ENCODE results near the gene SPINT1.
A peak's percentile ranks its signal among the peaks of the same experiment; 100 is the strongest.
"Not testable (repeated sequence)": the region's sequence is repeated elsewhere in the genome, so short reads cannot be mapped to it uniquely, and the experiment has no call there.

Gene SPINT1

DNA sequence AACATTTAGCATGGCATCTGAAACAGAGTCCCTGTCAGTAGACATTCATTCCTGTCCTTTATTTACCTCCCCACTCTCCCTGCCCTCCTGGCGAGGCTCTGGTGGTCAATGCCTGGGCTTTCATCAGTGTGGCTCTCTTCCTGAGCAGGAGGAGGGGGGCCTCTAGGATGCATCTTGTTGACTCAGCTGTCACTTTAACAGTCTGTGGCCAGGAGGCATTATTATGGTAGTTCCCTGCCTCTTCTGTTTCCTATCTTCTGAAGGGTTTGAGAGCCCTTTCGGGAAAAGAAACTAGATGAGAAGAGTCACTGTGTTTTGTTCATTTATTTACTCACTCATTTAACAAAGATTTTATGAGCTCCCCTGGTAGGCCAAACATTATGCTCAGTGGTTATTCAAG is 13.0 kb upstream of the SPINT1 start:
- no peak for DNase-seq

DNA sequence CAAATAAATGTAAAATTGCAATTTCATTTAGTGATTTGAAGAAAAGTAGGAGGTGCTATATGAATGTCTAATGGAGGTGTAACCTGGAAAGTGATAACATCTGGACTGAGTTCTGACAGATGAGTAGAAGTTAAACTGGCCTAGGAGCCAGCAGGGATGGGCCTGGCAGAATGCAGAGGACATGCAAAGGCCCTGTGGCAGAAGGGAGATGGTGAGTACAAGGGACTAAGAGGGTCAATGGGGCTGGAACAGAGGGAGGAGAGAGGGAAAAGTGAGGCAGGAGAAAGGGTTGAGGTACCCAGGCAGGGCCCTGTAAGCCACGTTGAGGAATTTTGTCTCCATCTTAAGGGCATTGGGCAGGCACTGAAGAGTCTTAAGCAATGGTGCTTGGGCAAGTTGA is 12.0 kb upstream of the SPINT1 start:
- DNase-seq: no peak

DNA sequence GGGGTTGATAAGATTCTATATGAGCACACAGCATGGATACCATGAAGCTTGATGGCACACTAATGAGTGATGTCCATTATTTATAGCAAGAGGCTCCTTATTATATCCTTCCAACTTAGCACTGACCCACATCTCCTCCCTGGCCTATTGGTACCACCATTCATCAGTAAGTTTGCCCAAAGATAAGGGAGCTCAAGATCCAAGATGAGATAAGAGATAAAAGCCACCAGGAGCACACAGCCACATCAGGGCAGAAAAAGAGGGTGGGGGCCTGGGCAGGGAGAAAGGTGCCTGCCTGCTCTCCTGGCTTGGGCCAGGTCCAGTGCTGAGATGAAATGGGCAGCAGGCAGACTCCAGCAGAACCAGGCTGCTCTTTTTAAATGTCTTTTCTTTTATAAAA is 10.9 kb upstream of the SPINT1 start:
- no peak for DNase-seq

DNA sequence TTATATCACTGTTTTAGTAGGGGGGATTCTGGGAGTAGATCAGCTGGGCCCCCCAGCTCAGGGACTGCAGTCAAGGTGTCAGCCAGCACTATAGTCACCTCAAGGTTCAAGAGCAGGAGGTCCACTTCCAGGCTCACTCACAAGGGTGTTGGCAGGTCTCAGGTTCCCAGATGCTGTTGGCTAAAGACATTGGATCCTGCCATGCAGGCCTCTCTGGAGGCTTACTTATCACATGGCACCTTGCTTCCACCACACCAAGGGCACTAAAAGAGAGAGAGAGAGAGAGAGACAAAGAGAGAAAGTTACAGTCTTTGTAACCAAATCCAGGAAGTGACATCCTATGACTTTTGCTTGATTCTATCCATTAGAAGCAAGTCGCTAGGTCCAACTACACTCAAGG is 7.8 kb upstream of the SPINT1 start:
- DNase-seq: no peak

DNA sequence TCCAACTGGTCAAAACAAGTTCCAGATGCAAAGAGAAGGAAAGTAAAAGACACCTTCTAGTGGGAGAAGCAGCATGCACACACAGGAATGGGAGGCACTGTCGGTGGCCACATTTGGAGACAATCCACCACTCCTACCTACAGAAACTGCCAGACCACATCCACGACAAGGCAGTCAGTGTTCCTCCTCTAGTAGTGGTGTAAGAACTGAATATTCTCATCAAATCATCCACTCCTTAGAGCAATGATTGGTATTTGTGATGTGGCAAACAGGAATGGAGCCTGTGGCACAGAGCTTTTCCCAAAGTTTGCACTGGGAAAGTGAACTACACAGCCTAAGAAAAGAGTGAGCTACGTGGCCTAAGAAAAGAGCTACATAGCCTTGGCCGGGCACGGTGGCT is 5.1 kb upstream of the SPINT1 start:
- no peak for DNase-seq

DNA sequence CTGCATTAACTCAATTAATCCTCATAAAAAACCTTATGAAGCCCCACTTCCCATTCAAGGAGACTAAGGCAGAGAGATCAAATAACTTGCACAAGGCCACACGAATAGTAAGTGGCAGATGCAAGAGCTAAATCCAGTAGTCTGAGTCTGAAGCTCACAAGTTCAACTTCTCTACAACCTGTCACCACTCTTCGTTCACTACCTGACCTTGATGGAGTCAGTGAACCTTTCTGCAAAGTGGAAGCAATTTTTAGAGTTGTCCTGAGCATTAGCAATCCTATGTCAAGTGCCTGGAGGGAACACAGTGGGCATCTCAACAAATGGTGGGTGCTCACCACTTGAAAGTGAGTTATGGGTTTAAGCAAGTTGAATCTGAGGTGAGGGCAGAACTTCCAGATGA is 2.1 kb upstream of the SPINT1 start:
- DNase-seq: no peak

DNA sequence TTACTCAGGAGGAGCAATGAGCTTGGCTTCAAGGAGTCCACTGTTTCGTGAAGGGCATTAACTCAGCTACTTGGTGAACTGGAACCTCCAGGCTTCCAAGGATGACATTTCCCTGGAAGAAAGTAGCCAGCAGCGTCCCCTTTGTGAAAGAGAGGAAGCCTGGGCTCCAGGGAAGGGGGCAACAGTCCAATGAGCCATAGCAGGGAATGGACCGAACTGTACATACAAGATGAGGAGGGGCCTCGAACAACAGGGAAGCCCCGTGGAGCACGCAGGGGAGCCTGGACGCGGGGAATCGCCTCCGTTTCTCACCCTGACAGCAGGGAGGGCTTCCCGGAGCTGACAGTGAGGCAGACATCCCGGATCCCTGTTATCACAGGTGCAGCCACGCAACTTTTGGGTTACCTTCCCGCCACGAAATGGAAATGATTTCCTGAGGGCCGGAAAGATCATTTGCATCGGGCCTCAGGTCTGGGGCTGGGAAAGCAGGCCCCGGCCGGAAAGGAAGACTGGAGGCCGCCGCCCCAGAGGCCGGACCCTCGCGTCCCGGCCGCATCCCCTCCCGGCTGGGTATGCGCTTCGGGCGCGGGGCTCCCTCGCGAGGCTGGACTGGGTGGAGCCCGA is 475 bp upstream of the SPINT1 start:
- no peak for DNase-seq

DNA sequence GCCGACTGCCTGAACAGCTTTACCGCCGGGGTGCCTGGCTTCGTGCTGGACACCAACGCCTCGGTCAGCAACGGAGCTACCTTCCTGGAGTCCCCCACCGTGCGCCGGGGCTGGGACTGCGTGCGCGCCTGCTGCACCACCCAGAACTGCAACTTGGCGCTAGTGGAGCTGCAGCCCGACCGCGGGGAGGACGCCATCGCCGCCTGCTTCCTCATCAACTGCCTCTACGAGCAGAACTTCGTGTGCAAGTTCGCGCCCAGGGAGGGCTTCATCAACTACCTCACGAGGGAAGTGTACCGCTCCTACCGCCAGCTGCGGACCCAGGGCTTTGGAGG is 815 bp downstream of the SPINT1 start:
- peak; percentile 19 to 27 for DNase-seq

DNA sequence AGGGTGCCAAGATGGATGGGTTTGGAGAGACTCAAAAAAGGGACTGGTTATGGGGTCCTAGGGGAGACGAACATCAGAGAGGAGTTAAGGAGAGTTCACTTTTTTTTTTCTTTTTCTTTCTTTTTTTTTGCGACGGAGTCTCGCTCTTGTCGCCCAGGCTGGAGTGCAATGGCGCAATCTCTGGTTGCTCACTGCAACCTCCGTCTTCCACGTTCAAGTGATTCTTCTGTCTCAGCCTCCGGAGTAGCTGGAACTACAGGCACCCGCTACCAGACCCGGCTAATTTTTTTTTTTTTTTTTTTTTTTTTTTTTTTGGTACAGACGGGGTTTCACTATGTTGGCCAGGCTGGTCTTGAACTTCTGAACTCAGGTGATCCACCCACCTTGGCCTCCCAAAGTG is 1.2 kb downstream of the SPINT1 start:
- DNase-seq: no peak

DNA sequence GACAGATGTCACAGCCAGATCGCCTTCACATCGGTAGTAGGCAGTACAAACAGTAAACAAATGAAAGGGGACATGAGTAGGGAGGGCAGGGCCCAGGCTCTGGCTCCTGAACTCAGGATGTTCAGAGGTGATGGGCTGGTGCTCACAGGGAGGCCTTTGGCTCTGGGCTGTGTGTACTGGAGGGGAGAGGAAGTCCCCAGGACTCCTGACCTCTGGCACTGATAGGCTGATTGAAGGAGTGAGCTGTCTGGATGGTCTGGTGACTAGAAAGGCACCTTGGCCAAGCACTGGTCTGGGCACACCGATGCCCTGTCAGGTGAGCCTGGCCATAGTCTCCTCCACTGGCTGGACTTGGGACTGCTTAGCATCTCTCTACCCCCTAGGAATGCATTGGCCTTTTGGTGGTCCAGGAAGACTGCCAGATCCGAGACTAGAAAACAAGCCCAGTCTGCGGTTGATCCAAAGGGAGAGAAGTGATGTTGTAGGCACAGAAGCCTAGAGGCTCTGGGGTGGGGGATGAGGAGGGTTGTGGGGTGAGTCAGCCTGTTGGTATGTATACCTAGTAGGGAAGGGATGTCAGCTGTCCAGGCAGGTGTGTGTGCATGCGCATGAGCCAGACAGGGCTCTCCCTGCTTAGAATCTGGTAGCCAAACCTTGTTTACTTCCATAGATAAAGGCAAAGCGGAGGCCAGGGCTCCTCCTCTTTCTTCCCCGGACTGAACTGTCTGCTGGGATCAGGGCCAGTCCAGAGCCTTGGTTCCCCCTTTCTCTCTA is 1.9 kb downstream of the SPINT1 start:
- no peak for DNase-seq

DNA sequence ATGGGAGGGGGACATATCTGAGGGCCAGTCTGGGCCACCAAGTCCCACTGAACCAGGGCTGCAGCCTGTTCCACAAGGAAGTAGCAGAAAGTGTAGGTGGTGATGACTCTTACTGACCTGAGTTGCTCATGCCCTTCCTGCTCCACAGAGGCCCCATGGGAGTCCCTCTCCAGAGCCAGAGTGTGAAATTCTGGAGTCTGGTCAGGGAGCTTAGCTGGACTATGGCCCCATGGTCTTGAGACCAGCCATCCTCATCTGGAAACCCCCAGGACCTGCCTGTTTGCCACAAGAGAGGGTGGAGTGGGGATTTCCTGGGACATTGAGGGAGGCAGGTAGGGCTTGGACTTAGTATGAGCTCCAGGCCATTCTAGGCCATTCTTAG is 3.0 kb downstream of the SPINT1 start:
- no peak for DNase-seq

DNA sequence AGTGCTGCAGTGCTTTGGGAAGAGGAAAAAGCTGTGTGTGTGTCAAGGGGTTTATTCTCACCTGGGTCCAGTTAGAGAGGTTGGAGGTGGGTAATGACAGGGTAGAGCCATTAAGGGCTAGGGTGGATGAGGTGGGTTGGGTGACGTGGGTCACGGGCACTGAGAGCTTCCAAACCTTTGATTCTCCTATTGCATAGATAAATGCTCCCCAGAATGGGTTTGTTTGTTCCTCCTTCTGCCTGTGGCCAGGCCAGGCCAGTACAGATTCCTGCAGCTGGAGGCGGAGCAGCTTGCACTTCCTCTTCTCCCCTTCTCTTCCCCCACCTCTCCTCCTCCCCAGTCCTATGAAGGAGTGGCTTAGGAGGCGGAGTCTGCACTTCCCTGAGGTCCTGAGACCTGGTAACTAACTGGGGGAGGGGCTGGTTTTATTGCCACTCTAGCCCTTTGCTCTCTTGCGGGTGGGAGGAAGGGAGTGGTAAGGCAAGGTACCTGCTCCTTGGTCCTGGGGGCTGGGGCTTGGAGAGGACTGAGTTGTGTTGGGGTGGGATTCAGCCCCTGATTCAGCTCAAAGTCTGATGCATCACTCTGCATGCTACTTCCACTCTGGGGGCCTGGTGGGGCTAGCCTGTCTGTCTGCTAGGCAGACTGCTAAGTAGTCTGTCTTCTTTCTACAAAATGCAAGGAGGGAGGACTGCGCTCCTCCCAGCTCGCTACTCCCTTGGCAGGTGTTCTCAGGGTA is 3.5 kb downstream of the SPINT1 start:
- peak; percentile 12 to 59 for DNase-seq

DNA sequence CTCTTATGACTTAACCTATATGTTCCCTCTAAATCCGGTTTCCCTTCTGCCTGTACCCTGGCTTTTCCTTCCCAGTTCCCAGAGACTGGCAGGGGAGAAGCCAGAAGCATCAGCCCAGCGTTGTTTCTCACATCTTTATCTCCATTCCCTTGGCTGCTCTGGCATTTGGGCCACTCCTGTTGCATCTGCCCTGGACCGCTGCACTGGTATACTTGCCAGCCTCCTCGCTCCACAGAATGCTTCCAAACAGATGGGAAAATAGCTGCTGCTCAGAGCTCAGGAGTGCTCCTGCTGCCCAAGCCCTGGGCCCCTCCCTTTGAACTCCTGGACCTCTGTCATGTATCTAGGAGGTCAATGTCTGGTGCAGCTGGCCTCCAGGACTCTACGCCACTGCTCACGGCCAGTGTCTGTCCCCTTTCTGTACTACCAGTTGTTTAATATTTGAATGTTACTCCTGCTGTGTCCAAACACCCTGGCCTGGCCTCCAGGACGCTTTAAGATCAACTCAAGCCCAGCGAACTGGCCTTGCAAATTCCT is 6.8 kb downstream of the SPINT1 start:
- DNase-seq: no peak

DNA sequence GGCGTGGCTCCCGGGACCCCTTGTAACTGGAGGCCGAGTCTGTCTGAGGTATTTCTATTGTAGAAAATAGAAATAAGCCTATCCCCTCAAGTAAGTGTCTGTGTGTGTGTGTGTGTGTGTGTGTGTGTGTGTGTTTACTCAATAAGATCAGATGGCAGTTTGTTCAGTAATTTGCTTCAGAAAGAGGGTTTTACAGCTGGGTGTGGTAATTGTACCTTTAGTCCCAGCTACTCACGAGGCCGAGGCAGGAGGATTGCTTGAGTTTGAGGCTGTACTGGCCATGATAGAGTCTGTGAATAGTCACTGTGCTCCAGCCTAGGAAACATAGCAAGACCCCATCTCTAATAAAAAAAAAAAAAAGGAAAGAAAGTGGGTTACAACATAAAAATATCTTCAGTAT is 8.7 kb downstream of the SPINT1 start:
- no peak for DNase-seq

DNA sequence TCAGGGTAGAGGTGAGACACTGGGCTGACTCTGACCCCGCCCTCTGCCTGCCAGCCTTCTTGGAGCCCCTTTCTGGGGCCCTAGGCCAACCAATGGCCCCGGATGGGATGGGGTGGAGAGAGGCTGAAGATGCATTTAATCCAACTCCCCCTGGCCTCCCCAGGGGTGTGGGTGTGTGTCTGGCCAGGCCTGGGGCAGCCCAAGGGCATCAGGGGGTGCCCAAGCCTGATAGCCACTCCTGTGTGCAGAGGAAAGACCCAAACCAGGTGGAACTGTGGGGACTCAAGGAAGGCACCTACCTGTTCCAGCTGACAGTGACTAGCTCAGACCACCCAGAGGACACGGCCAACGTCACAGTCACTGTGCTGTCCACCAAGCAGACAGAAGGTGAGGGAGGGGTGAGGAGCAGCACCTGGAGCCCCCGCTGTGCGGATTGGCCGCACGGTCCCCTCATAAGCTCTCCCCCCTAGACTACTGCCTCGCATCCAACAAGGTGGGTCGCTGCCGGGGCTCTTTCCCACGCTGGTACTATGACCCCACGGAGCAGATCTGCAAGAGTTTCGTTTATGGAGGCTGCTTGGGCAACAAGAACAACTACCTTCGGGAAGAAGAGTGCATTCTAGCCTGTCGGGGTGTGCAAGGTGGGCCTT is 9.5 kb downstream of the SPINT1 start:
- DNase-seq: no peak

DNA sequence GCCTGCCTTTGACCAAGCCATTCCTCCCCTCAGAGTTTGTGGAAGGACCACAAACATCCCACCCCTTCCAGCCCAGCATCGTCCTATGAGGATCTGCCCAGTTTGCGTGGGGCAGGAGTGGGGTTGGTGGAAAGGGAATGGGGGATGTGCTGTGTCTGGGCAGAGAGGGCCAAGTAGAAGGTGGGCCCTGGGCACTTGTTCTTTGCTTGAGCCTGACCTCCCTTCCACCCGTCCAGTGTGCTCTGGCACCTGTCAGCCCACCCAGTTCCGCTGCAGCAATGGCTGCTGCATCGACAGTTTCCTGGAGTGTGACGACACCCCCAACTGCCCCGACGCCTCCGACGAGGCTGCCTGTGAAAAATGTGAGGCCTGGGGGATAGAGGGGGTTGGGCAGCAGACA is 10.3 kb downstream of the SPINT1 start:
- DNase-seq: no peak

DNA sequence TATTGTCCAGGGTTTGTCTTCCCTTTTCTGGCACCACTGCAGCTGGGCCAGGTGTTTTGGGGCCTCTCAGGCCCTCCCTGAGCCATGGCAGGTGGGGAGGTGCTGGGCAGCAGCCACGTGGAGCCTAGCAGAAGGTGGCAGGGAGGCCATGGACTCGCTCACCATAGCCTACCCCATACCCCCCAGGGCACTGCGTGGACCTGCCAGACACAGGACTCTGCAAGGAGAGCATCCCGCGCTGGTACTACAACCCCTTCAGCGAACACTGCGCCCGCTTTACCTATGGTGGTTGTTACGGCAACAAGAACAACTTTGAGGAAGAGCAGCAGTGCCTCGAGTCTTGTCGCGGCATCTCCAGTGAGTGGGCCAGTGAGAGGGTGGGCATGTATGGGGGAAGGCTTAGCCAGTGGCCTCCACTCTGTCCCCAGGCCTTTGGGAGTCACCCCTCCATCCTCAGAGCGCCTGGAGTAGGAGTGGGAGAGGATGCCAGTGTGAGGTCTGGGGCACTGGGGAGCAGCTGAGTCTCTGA is 11.9 kb downstream of the SPINT1 start:
- DNase-seq: no peak

DNA sequence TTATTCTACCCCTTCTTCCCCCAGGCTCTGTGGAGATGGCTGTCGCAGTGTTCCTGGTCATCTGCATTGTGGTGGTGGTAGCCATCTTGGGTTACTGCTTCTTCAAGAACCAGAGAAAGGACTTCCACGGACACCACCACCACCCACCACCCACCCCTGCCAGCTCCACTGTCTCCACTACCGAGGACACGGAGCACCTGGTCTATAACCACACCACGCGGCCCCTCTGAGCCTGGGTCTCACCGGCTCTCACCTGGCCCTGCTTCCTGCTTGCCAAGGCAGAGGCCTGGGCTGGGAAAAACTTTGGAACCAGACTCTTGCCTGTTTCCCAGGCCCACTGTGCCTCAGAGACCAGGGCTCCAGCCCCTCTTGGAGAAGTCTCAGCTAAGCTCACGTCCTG is 12.9 kb downstream of the SPINT1 start:
- DNase-seq: no peak

DNA sequence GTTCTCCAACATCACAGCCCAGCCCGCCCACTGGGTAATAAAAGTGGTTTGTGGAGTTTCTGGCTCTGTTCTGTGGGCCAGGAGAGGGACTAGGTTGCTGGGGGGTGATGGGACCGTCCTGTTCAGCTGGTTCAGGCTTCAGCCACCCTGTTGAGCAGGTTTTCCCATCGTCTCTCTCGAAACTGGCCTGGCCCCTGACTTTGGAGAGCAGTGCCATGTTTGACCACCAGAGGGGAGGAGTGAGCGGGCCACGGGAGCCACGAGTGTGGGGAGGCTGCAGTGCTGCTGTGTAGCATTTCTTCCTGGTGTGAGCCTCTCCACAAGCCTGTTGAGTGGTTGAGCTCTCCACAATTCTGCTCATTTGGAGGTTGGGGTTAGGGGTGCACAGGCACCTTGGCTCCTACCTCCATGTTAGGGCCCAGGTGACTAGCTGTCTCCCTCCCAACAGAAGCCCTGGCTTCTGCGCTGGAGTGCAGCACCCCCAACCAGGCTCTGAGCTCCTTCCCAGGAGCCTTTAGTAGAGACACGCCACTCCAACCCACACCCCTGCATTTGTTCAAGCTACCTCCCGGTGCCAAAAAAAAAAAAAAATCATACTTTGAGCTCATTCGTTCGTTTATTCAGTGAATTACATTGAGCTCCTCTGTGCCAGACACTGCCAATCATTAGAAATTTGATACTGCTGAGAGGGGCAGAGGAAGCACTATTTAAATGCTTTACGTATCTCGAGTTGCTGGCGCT is 13.9 kb downstream of the SPINT1 start:
- peak; percentile 73 to 83 for DNase-seq

DNA sequence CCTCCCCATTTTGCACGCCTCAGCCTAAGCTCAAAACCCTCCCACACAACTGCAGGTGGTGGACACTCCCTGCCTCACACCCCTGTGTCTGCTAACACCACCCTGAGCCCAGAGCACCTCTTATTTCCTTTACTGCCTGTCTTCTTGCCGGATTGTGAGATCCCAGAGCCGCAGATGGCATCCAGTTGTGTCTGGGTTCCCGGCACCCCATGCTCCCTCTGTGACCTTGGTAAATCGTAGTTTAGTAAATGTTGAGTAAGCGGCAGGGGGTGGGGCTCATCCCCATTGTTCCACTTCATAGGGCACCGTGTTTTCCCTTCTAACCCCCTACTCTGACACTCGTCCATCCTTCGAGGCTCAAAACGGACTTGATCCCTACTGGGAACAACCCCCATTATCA is 14.9 kb downstream of the SPINT1 start:
- no peak for DNase-seq

DNA sequence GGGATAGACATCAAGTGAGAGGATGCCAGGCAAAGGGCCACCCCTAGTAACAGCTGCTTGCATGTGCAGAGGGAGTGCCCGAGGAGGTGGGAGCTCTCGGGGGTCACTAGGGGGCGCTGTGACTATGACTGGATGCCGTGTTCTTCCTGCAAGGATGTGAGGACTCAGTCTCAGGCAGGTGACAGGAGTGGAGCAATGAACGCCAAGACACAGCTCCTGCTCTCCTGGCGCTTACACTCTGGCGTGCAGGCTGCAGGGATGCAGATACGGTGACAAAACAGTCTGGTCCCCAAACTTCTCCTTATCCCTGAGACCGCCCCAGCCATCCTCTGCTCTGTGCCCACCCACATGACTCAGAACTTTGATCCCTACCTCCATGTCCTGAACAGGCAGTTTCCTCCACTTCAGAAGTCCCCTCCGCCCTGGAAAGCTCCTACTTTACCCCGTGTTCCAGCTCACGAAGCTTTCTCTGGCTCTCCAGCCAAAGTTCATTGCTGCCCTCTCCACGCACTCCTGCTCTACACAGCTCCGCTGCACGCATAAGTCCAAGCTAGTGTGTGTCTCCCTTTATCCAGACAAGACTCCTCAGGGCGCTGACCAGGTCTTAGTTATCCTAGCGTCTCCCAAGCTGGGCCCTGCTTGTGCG is 15.5 kb downstream of the SPINT1 start:
- DNase-seq: peak; percentile 76 to 82

DNA sequence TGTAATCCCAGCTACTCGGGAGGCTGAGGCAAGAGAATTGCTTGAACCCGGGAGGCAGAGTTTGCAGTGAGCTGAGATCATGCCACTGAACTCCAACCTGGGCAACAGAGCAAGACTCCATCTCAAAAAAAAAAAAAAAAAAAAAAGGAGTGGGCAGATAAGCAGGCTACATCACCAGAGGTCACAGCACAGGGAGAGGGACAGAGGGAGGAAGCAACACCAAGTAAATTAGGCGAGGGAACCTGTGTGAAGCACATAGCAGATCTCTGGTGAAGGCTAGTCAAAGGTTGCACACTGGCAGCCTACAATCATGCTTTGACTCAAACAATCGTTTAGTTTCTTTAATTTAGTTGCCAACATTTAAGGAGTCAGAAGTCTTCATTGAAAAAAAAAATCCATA is 17.3 kb downstream of the SPINT1 start:
- not testable (repeated sequence) for DNase-seq
